ENCODE data around the gene KRTAP21-3. TPM values are rescaled to one million over a fixed set of nuclear protein-coding genes. Genes with fewer than 3 reads are reported as not detected.

The KRTAP21-3 gene
- polyA plus RNA-seq, 2 of the 4 experiments (the other 2 are of a cell fraction), result not detected

DNA sequence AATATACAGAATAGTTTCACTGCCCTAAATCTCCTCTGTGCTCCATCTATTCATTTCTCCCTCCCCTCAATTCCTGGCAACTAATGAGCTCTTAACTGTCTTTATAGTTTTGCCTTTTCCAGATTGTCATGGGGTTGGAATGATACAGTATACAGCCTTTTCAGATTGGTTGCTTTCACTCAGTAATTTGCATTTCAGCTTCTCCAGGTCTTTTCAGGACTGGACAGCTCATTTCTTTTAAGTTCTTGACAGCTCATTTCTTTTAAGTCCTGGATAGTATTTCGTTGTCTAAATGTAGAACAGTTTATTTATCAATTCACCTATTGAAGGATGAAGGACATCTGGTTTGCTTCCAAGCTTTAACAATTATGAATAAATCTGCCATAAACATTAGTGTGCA, 22.6 kb downstream of the KRTAP21-3 start (continued):
- TF ChIP-seq, protein P1, sequence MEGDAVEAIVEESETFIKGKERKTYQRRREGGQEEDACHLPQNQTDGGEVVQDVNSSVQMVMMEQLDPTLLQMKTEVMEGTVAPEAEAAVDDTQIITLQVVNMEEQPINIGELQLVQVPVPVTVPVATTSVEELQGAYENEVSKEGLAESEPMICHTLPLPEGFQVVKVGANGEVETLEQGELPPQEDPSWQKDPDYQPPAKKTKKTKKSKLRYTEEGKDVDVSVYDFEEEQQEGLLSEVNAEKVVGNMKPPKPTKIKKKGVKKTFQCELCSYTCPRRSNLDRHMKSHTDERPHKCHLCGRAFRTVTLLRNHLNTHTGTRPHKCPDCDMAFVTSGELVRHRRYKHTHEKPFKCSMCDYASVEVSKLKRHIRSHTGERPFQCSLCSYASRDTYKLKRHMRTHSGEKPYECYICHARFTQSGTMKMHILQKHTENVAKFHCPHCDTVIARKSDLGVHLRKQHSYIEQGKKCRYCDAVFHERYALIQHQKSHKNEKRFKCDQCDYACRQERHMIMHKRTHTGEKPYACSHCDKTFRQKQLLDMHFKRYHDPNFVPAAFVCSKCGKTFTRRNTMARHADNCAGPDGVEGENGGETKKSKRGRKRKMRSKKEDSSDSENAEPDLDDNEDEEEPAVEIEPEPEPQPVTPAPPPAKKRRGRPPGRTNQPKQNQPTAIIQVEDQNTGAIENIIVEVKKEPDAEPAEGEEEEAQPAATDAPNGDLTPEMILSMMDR (IDR thresholded peaks at IDR 0.05), result no peak

DNA sequence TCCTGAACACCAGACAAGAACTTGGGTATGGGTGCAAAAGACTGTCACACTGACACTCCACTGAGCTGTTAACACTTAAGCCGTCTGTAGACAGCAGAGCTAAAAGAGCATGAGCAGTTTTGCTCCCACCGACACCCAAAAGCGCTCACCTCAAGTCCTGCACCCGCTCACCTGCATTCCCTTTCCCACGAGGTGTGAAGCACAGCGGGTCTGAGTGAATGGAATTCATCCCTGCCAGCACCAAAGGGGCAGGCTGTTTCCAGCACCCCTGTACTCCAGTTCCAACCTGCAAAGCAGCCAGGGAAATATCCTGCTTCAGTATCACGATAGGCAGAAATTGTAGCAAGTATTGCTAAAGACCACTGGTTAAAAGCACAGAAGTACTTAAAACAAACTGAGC, 28.8 kb downstream of the KRTAP21-3 start:
- FAIRE-seq, result no peak
- ATAC-seq, result no peak
- no peak overlapping the region for H3K27ac ChIP-seq
- POLR2A ChIA-PET, result no interaction called here
- TF ChIP-seq CHD2 (IDR thresholded peaks at IDR 0.05; ENCODE audit: low read length, partially characterized antibody), result no peak
- no peak for TF ChIP-seq SMC3 (IDR thresholded peaks at IDR 0.05)
- no peak for TF ChIP-seq ZSCAN20 (CRISPR knock-in tag; IDR thresholded peaks at IDR 0.05)
- no peak for TF ChIP-seq HEYL (CRISPR knock-in tag; IDR thresholded peaks at IDR 0.05)
- TF ChIP-seq EP300 (IDR thresholded peaks at IDR 0.05), result no peak
- TF ChIP-seq JUN (IDR thresholded peaks at IDR 0.05), result no peak
- TF ChIP-seq NPAS2 (CRISPR knock-in tag; IDR thresholded peaks at IDR 0.05; ENCODE audit: borderline replicate concordance), result no peak
- no peak for TF ChIP-seq ESRRA (IDR thresholded peaks at IDR 0.05; ENCODE audit: borderline replicate concordance, low read length)
- TF ChIP-seq, protein P2, sequence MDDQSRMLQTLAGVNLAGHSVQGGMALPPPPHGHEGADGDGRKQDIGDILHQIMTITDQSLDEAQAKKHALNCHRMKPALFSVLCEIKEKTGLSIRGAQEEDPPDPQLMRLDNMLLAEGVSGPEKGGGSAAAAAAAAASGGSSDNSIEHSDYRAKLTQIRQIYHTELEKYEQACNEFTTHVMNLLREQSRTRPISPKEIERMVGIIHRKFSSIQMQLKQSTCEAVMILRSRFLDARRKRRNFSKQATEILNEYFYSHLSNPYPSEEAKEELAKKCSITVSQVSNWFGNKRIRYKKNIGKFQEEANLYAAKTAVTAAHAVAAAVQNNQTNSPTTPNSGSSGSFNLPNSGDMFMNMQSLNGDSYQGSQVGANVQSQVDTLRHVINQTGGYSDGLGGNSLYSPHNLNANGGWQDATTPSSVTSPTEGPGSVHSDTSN (IDR thresholded peaks at IDR 0.05), result no peak
- no peak for TF ChIP-seq MAFK (IDR thresholded peaks at IDR 0.05; ENCODE audit: partially characterized antibody)
- TF ChIP-seq CBX2 (IDR thresholded peaks at IDR 0.05; ENCODE audit: borderline replicate concordance, low read depth), result no peak
- TF ChIP-seq, protein P3, sequence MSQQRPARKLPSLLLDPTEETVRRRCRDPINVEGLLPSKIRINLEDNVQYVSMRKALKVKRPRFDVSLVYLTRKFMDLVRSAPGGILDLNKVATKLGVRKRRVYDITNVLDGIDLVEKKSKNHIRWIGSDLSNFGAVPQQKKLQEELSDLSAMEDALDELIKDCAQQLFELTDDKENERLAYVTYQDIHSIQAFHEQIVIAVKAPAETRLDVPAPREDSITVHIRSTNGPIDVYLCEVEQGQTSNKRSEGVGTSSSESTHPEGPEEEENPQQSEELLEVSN (IDR thresholded peaks at IDR 0.05; ENCODE audit: borderline replicate concordance, low read depth), result no peak
- no peak for TF ChIP-seq CHD4 (IDR thresholded peaks at IDR 0.05; ENCODE audit: borderline replicate concordance)
- TF ChIP-seq RAD21 (conservative IDR thresholded peaks at IDR 0.05 in 1 of 2, IDR thresholded peaks at IDR 0.05 in 1 of 2), result no peak
- TF ChIP-seq CBX8 (IDR thresholded peaks at IDR 0.05), result no peak
- no peak for TF ChIP-seq HDAC2 (IDR thresholded peaks at IDR 0.05)
- no peak for TF ChIP-seq GATA3 (IDR thresholded peaks at IDR 0.05; ENCODE audit: borderline replicate concordance)
- DNase-seq (ENCODE audit: low read depth in 1 of 2, low spot score in 1 of 2), result no peak
- H3K4me1 ChIP-seq, result no peaks in the 10 kb centered on the region
- CTCF ChIA-PET, result no interaction called here
- H3K4me3 ChIP-seq, result no peak overlapping the region
- no peaks in the 10 kb centered on the region for H3K9me3 ChIP-seq
- H3K4me2 ChIP-seq, result no peak overlapping the region
- 2% methylated on average over 7 of the region's 7 CpGs for WGBS (ENCODE audit: missing lambda C conversion rate)

DNA sequence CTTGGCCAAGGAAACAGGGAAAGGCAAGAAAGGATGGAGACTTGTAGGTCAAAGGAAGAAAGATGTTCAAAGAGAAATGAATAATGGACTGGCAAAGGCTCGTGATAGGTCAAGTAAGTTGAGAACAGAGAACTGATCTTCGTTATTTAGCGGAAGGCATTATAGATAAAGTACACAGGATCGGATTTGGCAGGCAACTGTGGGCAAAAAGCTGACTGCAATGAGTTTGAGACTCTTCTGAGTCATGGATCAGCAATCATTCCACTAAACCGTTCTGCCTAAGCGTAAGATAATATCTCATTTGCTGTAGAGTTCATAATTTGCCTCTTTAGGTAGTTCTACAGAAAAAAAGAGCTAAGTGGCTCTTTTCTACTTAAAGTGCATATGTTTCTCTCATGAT, 34.1 kb downstream of the KRTAP21-3 start:
- Histone ChIP-seq H3K4me1 (no peaks in the 10 kb centered on the region), H3K4me3 (no peak overlapping the region), H3K4me2 (no peak overlapping the region), H3K9me3 (no peaks in the 10 kb centered on the region), H3K27ac (no peak overlapping the region)
- FAIRE-seq (no peak), DNase-seq (ENCODE audit: low read depth in 1 of 2, low spot score in 1 of 2) (no peak), ATAC-seq (no peak)
- no peak for TF ChIP-seq TP53 (CRISPR knock-in tag; IDR thresholded peaks at IDR 0.05)
- TF ChIP-seq HDAC2 (IDR thresholded peaks at IDR 0.05), result no peak
- ChIA-PET POLR2A (no interaction called here), CTCF (no interaction called here)
- 3% methylated on average over 6 of the region's 6 CpGs for WGBS (ENCODE audit: missing lambda C conversion rate)

DNA sequence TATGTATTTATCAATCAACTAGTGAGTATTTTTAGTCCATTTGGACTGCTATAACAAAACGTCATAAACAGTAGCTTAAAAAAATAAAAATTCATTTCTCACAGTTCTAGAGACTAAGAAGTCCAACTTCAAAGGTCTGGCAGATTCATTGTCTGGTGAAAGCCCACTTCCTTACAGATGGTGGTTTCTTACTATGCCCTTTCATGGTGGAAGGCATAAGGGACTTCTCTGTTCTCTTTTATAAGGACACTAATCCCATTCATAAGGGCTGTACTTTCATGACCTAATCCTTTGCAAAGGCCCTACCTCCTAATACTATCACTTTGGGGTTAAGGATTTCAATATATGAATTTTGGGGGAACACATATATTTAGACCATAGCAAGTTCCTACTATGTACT, 38.0 kb downstream of the KRTAP21-3 start:
- ATAC-seq (no peak), DNase-seq (ENCODE audit: low read depth in 1 of 2, low spot score in 1 of 2) (no peak), FAIRE-seq (no peak)
- ChIA-PET CTCF (no interaction called here), POLR2A (no interaction called here)
- Histone ChIP-seq H3K4me2 (no peak overlapping the region), H3K27ac (no peak overlapping the region), H3K9me3 (no peaks in the 10 kb centered on the region), H3K4me3 (no peak overlapping the region), H3K4me1 (no peaks in the 10 kb centered on the region)
- TF ChIP-seq HDAC2 (IDR thresholded peaks at IDR 0.05), result no peak
- TF ChIP-seq RAD21 (conservative IDR thresholded peaks at IDR 0.05 in 1 of 2, IDR thresholded peaks at IDR 0.05 in 1 of 2), result no peak
- no peak for TF ChIP-seq FOSB (CRISPR knock-in tag; IDR thresholded peaks at IDR 0.05)
- TF ChIP-seq POLR2AphosphoS2 (conservative IDR thresholded peaks at IDR 0.05; ENCODE audit: low read length), result no peak
- TF ChIP-seq ESRRA (IDR thresholded peaks at IDR 0.05; ENCODE audit: borderline replicate concordance, low read length), result no peak
- TF ChIP-seq BHLHE40 (IDR thresholded peaks at IDR 0.05; ENCODE audit: low read depth, low read length), result no peak
- no peak for TF ChIP-seq JUN (IDR thresholded peaks at IDR 0.05)
- no peak for TF ChIP-seq MYC (IDR thresholded peaks at IDR 0.05; ENCODE audit: borderline replicate concordance, low read length)
- 0% methylated on average over 1 of the region's 1 CpG for WGBS (ENCODE audit: missing lambda C conversion rate)

Measured in A549 (cell line).